C4-2B (cell line): Measurements from ENCODE around the gene MTF2.

Source experiments
- ZFX ChIP-seq: fragments of 450-650 bp; IDR thresholded peaks from 2 replicates; pipeline ENCODE4 v1.6.1; 2017
- TF ChIP-seq, protein P1 (sequence below): fragments of 450-650 bp; conservative IDR thresholded peaks from 2 replicates; pipeline ENCODE4 v1.5.1; 2017; ENCODE audit warnings: mild to moderate bottlenecking

DNA sequence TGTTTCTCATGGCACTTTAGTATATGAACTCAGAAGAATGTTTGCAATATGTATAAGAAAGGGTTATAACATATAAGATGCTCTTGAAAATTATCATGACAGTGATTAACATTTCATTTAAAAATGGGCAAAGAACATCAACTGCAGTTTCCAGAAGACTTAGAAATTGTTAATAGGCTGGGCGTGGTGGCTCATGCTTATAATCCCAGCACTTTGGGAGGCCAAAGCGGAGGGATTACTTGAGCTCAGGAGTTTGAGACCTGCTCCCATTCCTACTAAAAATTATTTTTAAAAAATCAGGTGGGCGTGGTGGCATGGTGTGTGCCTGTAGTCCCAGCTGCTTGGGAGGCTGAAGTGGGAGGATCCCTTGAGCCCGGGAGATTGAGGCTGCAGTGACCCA is 23.1 kb downstream of the MTF2 start:
- TF ChIP-seq, protein P1, sequence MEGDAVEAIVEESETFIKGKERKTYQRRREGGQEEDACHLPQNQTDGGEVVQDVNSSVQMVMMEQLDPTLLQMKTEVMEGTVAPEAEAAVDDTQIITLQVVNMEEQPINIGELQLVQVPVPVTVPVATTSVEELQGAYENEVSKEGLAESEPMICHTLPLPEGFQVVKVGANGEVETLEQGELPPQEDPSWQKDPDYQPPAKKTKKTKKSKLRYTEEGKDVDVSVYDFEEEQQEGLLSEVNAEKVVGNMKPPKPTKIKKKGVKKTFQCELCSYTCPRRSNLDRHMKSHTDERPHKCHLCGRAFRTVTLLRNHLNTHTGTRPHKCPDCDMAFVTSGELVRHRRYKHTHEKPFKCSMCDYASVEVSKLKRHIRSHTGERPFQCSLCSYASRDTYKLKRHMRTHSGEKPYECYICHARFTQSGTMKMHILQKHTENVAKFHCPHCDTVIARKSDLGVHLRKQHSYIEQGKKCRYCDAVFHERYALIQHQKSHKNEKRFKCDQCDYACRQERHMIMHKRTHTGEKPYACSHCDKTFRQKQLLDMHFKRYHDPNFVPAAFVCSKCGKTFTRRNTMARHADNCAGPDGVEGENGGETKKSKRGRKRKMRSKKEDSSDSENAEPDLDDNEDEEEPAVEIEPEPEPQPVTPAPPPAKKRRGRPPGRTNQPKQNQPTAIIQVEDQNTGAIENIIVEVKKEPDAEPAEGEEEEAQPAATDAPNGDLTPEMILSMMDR: no peak
- TF ChIP-seq ZFX: no peak
